ENCODE results near the gene CEP97. TPM values are rescaled to one million over a fixed set of nuclear protein-coding genes. Genes with fewer than 3 reads are reported as not detected.

Gene CEP97
- total RNA-seq, 1 experiment from 2014 or later = 11.5 TPM

DNA sequence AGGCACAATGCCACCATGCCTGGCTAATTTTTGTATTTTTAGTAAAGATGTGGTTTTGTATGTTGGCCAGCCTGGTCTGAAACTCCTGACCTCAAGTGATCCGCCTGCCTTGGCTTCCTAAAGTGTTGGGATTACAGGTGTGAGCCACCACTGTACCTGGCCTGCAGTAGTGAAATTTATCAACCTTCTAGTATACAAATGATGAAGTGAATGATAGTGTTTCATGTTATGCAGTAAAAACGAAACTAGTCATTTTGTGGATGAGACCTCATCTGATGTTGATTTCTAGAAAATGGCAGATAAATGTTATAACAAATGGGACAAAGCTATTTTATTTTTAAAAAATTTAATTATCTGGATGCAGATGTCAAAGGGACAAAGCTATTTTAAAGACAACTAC is 87.5 kb downstream of the CEP97 start:
- TF ChIP-seq, protein P1, sequence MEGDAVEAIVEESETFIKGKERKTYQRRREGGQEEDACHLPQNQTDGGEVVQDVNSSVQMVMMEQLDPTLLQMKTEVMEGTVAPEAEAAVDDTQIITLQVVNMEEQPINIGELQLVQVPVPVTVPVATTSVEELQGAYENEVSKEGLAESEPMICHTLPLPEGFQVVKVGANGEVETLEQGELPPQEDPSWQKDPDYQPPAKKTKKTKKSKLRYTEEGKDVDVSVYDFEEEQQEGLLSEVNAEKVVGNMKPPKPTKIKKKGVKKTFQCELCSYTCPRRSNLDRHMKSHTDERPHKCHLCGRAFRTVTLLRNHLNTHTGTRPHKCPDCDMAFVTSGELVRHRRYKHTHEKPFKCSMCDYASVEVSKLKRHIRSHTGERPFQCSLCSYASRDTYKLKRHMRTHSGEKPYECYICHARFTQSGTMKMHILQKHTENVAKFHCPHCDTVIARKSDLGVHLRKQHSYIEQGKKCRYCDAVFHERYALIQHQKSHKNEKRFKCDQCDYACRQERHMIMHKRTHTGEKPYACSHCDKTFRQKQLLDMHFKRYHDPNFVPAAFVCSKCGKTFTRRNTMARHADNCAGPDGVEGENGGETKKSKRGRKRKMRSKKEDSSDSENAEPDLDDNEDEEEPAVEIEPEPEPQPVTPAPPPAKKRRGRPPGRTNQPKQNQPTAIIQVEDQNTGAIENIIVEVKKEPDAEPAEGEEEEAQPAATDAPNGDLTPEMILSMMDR (IDR thresholded peaks at IDR 0.05; ENCODE audit: unreplicated experiment) = no peak
- no peak for DNase-seq (ENCODE audit: unreplicated experiment)
- Mint-ChIP-seq H3K27me3 (ENCODE audit: insufficient read depth, unreplicated experiment) (no peaks in the 10 kb centered on the region), H3K4me1 (ENCODE audit: insufficient read depth, unreplicated experiment) (peaks cover 10% of the 10 kb centered on the region), H3K4me3 (ENCODE audit: unreplicated experiment) (no peak overlapping the region), H3K27ac (ENCODE audit: low read depth, unreplicated experiment) (no peak overlapping the region), H3K36me3 (ENCODE audit: insufficient read depth, unreplicated experiment) (no peaks in the 10 kb centered on the region), H3K9me3 (ENCODE audit: unreplicated experiment) (no peaks in the 10 kb centered on the region)
- no TSS peak for BruUV-seq (replicated peaks)
- ChIA-PET CTCF (interaction anchor here (0.7 to 21.4 kb wide), 12 partner anchors 8 to 730 kb away, joined by 3 to 795 read pairs (median 5); partner anchors contain the start of gene NFKBIZ), POLR2A (interaction anchor here (0.8 to 3.0 kb wide), 3 partner anchors 37 to 414 kb away, joined by 3 to 26 read pairs (median 4); partner anchors contain the start of gene NFKBIZ)
- intact Hi-C loops (cut with micrococcal nuclease) = loop anchor here (5.0 kb wide), 2 partner anchors 40 to 725 kb away; no protein-coding TSS in a partner anchor

DNA sequence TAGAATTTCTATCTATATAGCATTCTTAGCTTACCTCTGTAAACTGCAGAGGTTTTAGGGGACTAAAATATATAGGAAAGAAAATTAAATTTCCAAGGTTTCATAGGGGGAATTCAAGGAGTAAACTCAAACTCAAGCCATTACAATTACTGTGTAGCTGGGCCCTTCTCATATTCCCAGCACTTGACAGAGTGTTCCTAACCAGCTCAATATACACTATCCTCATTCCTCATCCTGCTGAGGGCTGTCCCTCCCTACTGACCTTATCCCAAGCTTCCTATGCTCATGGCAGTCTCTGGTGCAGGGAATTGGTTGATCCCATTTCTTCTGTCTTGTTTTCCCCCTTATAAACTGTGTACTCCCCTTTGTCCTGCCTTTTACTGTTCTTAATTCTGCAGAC is 88.5 kb downstream of the CEP97 start:
- no peak overlapping the region for H3K27ac Mint-ChIP-seq (ENCODE audit: low read depth, unreplicated experiment)

DNA sequence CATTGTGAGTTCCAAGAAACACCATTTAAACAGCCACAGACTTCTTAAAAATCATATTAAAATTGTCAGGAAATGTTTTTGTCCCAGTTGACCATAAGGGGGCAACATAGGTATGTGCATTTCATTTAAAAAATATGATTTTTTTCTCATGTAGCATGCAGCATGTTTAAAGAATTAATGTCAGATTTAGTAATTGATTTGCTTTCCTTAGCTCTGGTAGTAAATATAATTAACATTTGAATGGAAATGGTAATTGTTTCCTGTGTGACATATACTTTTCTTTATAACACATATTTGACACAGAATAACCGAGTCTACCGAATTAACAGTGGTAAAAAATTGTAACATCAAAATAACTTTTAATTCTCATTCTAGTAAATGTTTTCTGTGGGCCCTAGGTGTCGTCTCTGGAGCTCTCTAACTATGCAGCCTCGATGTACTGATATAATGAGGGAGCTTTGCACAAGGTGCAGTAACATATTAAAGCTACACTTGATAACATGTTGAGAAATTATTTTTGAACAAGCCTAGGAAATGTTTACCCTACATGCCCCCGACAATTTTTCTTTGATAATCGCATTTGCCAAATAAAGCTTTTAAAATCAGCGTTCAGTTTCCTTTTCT is 89.5 kb downstream of the CEP97 start:
- intact Hi-C loops (cut with micrococcal nuclease) = loop anchor here (1.0 to 5.0 kb wide), 3 partner anchors 38 to 723 kb away; no protein-coding TSS in a partner anchor
- H3K4me3 Mint-ChIP-seq (ENCODE audit: unreplicated experiment) = no peak overlapping the region
- peaks cover 8% of the 10 kb centered on the region for H3K4me1 Mint-ChIP-seq (ENCODE audit: insufficient read depth, unreplicated experiment)
- no peak overlapping the region for H3K27ac Mint-ChIP-seq (ENCODE audit: low read depth, unreplicated experiment)
- ChIA-PET POLR2A (interaction anchor here (0.9 to 3.0 kb wide), 5 partner anchors 14 to 411 kb away, joined by 3 to 26 read pairs (median 9); partner anchors contain the start of gene NFKBIZ), CTCF (interaction anchor here (0.6 to 21.4 kb wide), 26 partner anchors 8 to 1306 kb away, joined by 3 to 795 read pairs (median 4); partner anchors contain the start of gene NFKBIZ)
- no peaks in the 10 kb centered on the region for H3K27me3 Mint-ChIP-seq (ENCODE audit: insufficient read depth, unreplicated experiment)
- no peaks in the 10 kb centered on the region for H3K9me3 Mint-ChIP-seq (ENCODE audit: unreplicated experiment)
- no TSS peak for BruUV-seq (replicated peaks)
- peaks cover 6% of the 10 kb centered on the region for H3K36me3 Mint-ChIP-seq (ENCODE audit: insufficient read depth, unreplicated experiment)
- TF ChIP-seq, protein P1 (IDR thresholded peaks at IDR 0.05; ENCODE audit: unreplicated experiment) = peak; percentile 59
- DNase-seq (ENCODE audit: unreplicated experiment) = peak; percentile 27

More for the DNA sequence above, 88.5 kb downstream of the CEP97 start:
- no peak for DNase-seq (ENCODE audit: unreplicated experiment)
- peaks cover 10% of the 10 kb centered on the region for H3K4me1 Mint-ChIP-seq (ENCODE audit: insufficient read depth, unreplicated experiment)
- H3K4me3 Mint-ChIP-seq (ENCODE audit: unreplicated experiment) = no peak overlapping the region
- intact Hi-C loops (cut with micrococcal nuclease) = loop anchor here (1.0 to 5.0 kb wide), 3 partner anchors 39 to 724 kb away; no protein-coding TSS in a partner anchor
- TF ChIP-seq, protein P1 (IDR thresholded peaks at IDR 0.05; ENCODE audit: unreplicated experiment) = no peak
- CTCF ChIA-PET = interaction anchor here (0.5 to 21.4 kb wide), 13 partner anchors 9 to 772 kb away, joined by 3 to 795 read pairs (median 5); partner anchors contain the start of gene NFKBIZ
- POLR2A ChIA-PET = interaction anchor here (0.8 to 3.0 kb wide), 2 partner anchors 55 to 413 kb away, joined by 3 to 26 read pairs; no protein-coding TSS in a partner anchor
- no peaks in the 10 kb centered on the region for H3K27me3 Mint-ChIP-seq (ENCODE audit: insufficient read depth, unreplicated experiment)
- BruUV-seq (replicated peaks) = no TSS peak
- peaks cover 6% of the 10 kb centered on the region for H3K36me3 Mint-ChIP-seq (ENCODE audit: insufficient read depth, unreplicated experiment)
- no peaks in the 10 kb centered on the region for H3K9me3 Mint-ChIP-seq (ENCODE audit: unreplicated experiment)

DNA sequence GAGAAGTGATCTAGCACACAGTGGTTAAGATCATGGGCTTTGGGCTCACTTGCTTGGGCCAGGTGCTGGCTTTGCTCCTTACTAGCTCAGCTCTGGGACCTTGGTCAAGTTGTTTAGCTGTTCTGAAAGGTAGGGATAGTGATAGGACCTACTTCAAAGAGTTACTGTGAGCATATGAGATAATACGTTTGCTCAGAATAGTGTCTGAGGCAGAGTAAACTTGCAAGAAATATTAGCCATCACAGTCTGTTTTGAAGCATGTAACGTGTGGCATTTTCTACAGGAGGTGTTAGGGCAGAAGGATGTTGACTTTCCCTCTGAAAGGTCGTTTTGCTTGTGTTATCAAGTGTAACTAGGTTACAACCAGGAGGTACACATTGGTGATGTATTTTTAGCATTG is 90.4 kb downstream of the CEP97 start:
- no peaks in the 10 kb centered on the region for H3K27me3 Mint-ChIP-seq (ENCODE audit: insufficient read depth, unreplicated experiment)
- ChIA-PET POLR2A (interaction anchor here (1.3 to 3.0 kb wide), 3 partner anchors 13 to 411 kb away, joined by 9 to 26 read pairs (median 11); partner anchors contain the start of gene NFKBIZ), CTCF (interaction anchor here (0.9 to 21.4 kb wide), 17 partner anchors 9 to 724 kb away, joined by 3 to 795 read pairs (median 6); partner anchors contain the start of gene NFKBIZ)
- intact Hi-C loops (cut with micrococcal nuclease) = loop anchor here (5.0 kb wide), 2 partner anchors 37 to 722 kb away; no protein-coding TSS in a partner anchor
- no peak overlapping the region for H3K27ac Mint-ChIP-seq (ENCODE audit: low read depth, unreplicated experiment)
- BruUV-seq (replicated peaks) = no TSS peak
- peaks cover 6% of the 10 kb centered on the region for H3K36me3 Mint-ChIP-seq (ENCODE audit: insufficient read depth, unreplicated experiment)
- DNase-seq (ENCODE audit: unreplicated experiment) = no peak
- no peaks in the 10 kb centered on the region for H3K9me3 Mint-ChIP-seq (ENCODE audit: unreplicated experiment)
- TF ChIP-seq, protein P1 (IDR thresholded peaks at IDR 0.05; ENCODE audit: unreplicated experiment) = no peak
- H3K4me1 Mint-ChIP-seq (ENCODE audit: insufficient read depth, unreplicated experiment) = no peaks in the 10 kb centered on the region
- H3K4me3 Mint-ChIP-seq (ENCODE audit: unreplicated experiment) = no peak overlapping the region
